NCI-H2029 (cell line): ENCODE results near the gene CRY1.
A peak's percentile ranks its signal among the peaks of the same experiment; 100 is the strongest.

Experiments used
- DNase-seq: peaks from one replicate; lab custom pipeline; 2025; lab: John Stamatoyannopoulos, UW

The CRY1 gene

GRCh38 chr12:106962286-106962685 is 131.1 kb downstream of the CRY1 start:
- DNase-seq: no peak

GRCh38 chr12:106960443-106960842 is 132.9 kb downstream of the CRY1 start:
- DNase-seq: no peak

- DNase-seq: no peak
Measured at GRCh38 chr12:106957583-106957982, 135.8 kb downstream of the CRY1 start.

GRCh38 chr12:106956048-106956578 is 137.2 kb downstream of the CRY1 start:
- DNase-seq: no peak

GRCh38 chr12:106955377-106956047 is 137.8 kb downstream of the CRY1 start, which contains the start of gene TMEM263:
TMEM263 (plus strand) TSS chr12:106955907; CDS start chr12:106967117, 11,210 bp downstream.
- DNase-seq: peak; percentile 85

GRCh38 chr12:106954462-106955376 is 138.6 kb downstream of the CRY1 start:
- no peak for DNase-seq

- no peak for DNase-seq
Measured at GRCh38 chr12:106953352-106954250, 139.7 kb downstream of the CRY1 start.

- no peak for DNase-seq
Measured at GRCh38 chr12:106950591-106950990, 142.8 kb downstream of the CRY1 start.

- no peak for DNase-seq
Measured at GRCh38 chr12:106947461-106947860, 145.9 kb downstream of the CRY1 start.

GRCh38 chr12:106945261-106945851 is 148.0 kb downstream of the CRY1 start:
- DNase-seq: no peak

GRCh38 chr12:106942775-106943174 is 150.6 kb downstream of the CRY1 start:
- DNase-seq: no peak

- DNase-seq: no peak
Measured at GRCh38 chr12:106941481-106942156, 151.7 kb downstream of the CRY1 start.
